ENCODE results near the gene LATS2. TPM values are rescaled to one million over a fixed set of nuclear protein-coding genes. Genes with fewer than 3 reads are reported as not detected.
"Not testable (repeated sequence)": the region's sequence is repeated elsewhere in the genome, so short reads cannot be mapped to it uniquely, and the experiment has no call there.

LATS2 gene
- total RNA-seq, 3 donors from 2014 or later, result 15.1 to 35.2 (median 21.6) TPM

DNA sequence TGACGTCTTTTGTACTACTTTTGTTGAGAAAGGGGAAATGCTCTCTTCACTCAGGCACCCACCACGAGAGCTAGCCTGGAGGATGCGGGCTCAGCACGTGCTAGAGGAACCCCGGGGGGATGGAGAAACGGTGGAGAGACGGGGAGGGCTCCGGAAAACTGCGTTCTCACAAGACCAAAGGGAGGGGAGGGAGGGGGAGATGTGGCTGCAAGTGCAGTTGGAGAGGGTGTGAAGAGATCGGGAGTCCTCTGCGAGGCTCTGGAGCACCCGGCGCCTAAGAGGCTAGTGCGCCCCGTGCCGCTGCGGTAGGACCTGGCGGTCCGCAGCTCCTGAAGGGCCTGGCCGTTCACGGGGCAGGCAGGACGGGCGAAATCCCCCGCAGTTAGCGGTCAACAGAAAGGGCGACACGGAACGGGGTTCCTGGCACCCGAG lies 115.4 kb downstream of the LATS2 start:
- intact Hi-C loops (cut with DNase I; ENCODE audit: low total_unique reads), result no loop called here
- H3K4me1 ChIP-seq, result no peaks in the 10 kb centered on the region
- TF ChIP-seq CTCF (IDR thresholded peaks at IDR 0.05) (no peak), POLR2AphosphoS5 (IDR thresholded peaks at IDR 0.05) (no peak), POLR2A (IDR thresholded peaks at IDR 0.05) (no peak)
- no peak for DNase-seq (ENCODE audit: low spot score in 2 of 2)
- peak overlapping the region; percentile 9 to 48 (median 18) for H3K4me3 ChIP-seq
- peaks cover 0 to 7% of the 10 kb centered on the region in 2 donors for H3K27me3 ChIP-seq
- H3K36me3 ChIP-seq, result no peaks in the 10 kb centered on the region
- no peaks in the 10 kb centered on the region for H3K9me3 ChIP-seq
- no peak overlapping the region for H3K27ac ChIP-seq

- no peak overlapping the region for H3K4me3 ChIP-seq
- no peak for DNase-seq (ENCODE audit: low spot score in 2 of 2)
- H3K4me1 ChIP-seq, result no peaks in the 10 kb centered on the region
- peak overlapping the region in 1 of 2 donors; percentile 66 for H3K27ac ChIP-seq
- no peaks in the 10 kb centered on the region for H3K36me3 ChIP-seq
- no peaks in the 10 kb centered on the region for H3K9me3 ChIP-seq
- intact Hi-C loops (cut with DNase I; ENCODE audit: low total_unique reads), result no loop called here
- TF ChIP-seq POLR2AphosphoS5 (IDR thresholded peaks at IDR 0.05), result no peak
- TF ChIP-seq CTCF (IDR thresholded peaks at IDR 0.05), result no peak
- TF ChIP-seq POLR2A (IDR thresholded peaks at IDR 0.05), result no peak
- H3K27me3 ChIP-seq, result peaks cover 0 to 7% of the 10 kb centered on the region in 2 donors
Measured at GRCh38 chr13:20942938-20943559, 118.3 kb downstream of the LATS2 start.

DNA sequence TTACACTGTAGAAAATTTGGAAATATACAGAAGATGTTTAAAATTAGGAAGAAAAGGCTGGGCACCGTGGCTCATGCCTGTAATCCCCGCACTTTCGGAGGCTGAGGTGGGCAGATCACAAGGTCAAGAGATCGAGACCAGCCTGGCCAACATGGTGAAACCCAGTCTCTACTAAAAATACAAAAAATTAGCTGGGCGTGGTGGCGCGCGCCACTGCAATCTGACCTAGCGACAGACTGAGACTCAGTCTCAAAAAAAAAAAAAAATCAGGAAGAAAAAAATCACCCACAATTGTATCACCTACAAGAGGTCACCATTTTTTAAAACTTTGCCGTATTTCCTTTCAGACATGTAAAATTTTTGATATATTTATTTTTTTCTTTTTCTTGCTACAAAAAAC lies 120.9 kb downstream of the LATS2 start:
- H3K36me3 ChIP-seq; H3K9me3 ChIP-seq; H3K27me3 ChIP-seq; H3K4me1 ChIP-seq; H3K27ac ChIP-seq; DNase-seq (ENCODE audit: low spot score in 2 of 2); H3K4me3 ChIP-seq; intact Hi-C loops (cut with DNase I; ENCODE audit: low total_unique reads): not testable (repeated sequence)

DNA sequence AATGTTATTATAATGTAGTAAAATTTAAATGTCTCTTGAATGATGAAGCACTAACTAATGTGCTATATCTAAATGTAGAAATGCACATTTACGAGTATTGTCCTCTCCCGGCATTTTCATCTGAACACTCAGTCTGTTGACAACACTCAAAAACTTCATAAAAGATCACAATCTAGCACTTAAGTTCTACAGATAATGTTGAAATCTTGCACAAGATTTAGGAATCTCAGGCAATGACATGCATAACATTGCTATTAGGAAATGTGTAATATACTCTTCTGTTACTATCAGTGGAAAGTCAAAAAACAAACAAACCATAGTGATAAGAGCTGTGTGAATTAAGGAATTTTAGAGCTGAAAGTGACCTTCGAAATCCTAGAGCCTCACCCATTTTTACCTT lies 121.3 kb downstream of the LATS2 start:
- Histone ChIP-seq H3K4me3 (no peak overlapping the region), H3K27ac (no peak overlapping the region), H3K4me1 (no peaks in the 10 kb centered on the region), H3K36me3 (no peaks in the 10 kb centered on the region), H3K27me3 (no peaks in the 10 kb centered on the region), H3K9me3 (no peaks in the 10 kb centered on the region)
- TF ChIP-seq CTCF (IDR thresholded peaks at IDR 0.05) (no peak), POLR2A (IDR thresholded peaks at IDR 0.05) (no peak), POLR2AphosphoS5 (IDR thresholded peaks at IDR 0.05) (no peak)
- no peak for DNase-seq (ENCODE audit: low spot score in 2 of 2)
- intact Hi-C loops (cut with DNase I; ENCODE audit: low total_unique reads), result no loop called here

- H3K27ac ChIP-seq, result no peak overlapping the region
- H3K4me3 ChIP-seq, result no peak overlapping the region
- intact Hi-C loops (cut with DNase I; ENCODE audit: low total_unique reads), result no loop called here
- no peaks in the 10 kb centered on the region for H3K36me3 ChIP-seq
- no peak for DNase-seq (ENCODE audit: low spot score in 2 of 2)
- TF ChIP-seq CTCF (IDR thresholded peaks at IDR 0.05), result no peak
- TF ChIP-seq POLR2A (IDR thresholded peaks at IDR 0.05), result no peak
- TF ChIP-seq POLR2AphosphoS5 (IDR thresholded peaks at IDR 0.05), result no peak
- no peaks in the 10 kb centered on the region for H3K9me3 ChIP-seq
- no peaks in the 10 kb centered on the region for H3K27me3 ChIP-seq
- H3K4me1 ChIP-seq, result no peaks in the 10 kb centered on the region
Measured at GRCh38 chr13:20939662-20940061, 121.7 kb downstream of the LATS2 start.

- DNase-seq (ENCODE audit: low spot score in 2 of 2), result no peak
- no peaks in the 10 kb centered on the region for H3K9me3 ChIP-seq
- H3K4me3 ChIP-seq, result no peak overlapping the region
- H3K27ac ChIP-seq, result no peak overlapping the region
- no peak for TF ChIP-seq POLR2AphosphoS5 (IDR thresholded peaks at IDR 0.05)
- TF ChIP-seq CTCF (IDR thresholded peaks at IDR 0.05), result no peak
- TF ChIP-seq POLR2A (IDR thresholded peaks at IDR 0.05), result no peak
- no peaks in the 10 kb centered on the region for H3K36me3 ChIP-seq
- H3K4me1 ChIP-seq, result no peaks in the 10 kb centered on the region
- intact Hi-C loops (cut with DNase I; ENCODE audit: low total_unique reads), result no loop called here
- no peaks in the 10 kb centered on the region for H3K27me3 ChIP-seq
Measured at GRCh38 chr13:20938302-20938701, 123.1 kb downstream of the LATS2 start.
